Pancreas (tissue), 10 donors: Measurements from ENCODE around the gene BCL6. TPM values are rescaled to one million over a fixed set of nuclear protein-coding genes. Genes with fewer than 3 reads are reported as not detected.

Experiments used
- ATAC-seq, 4 donors: fragments of 200-7000 bp; cut with Tn5 transposase; one replicate each; pipeline versions ENCODE4 v1.8.0 to v1.9.1; 2020; ENCODE audit warnings: mild to moderate bottlenecking in 4 of 4, moderate library complexity in 4 of 4
- DNase-seq, 6 donors: peaks; one replicate each; pipeline ENCODE4 v3.0.0-alpha.2; 2020
- FAIRE-seq: peaks from 2 replicates; lab custom pipeline; 2012; peaks lifted over from hg19 to GRCh38; lab: Jason Lieb, UNC
- H3K27ac ChIP-seq, 4 donors: fragments of 200-600 bp; sonication (generic); 1 replicate in 3 of 4; 2 replicates in 1 of 4; pipeline versions ENCODE4 v1.5.0 to v1.8.0; 2020
- H3K27me3 ChIP-seq, 4 donors: fragments of 200-600 bp; one replicate each; pipeline ENCODE4 v1.8.0; 2021
- H3K36me3 ChIP-seq, 3 donors: fragments of 200-600 bp; sonication (generic) in 1 of 3; one replicate each; pipeline versions ENCODE4 v1.5.0 to v1.8.0; 2020 to 2021
- H3K4me1 ChIP-seq, 3 donors: fragments of 200-600 bp; one replicate each; pipeline ENCODE4 v1.8.0; 2021
- H3K4me3 ChIP-seq, 4 donors: fragments of 200-600 bp; sonication (generic) in 2 of 4; one replicate each; pipeline versions ENCODE4 v1.5.0 to v1.8.0; 2020 to 2021
- H3K9me3 ChIP-seq, 4 donors: fragments of 200-600 bp; one replicate each; pipeline ENCODE4 v1.8.0; 2021
- CTCF ChIP-seq, 4 donors: fragments of 200-600 bp; sonication (generic) in 3 of 4; IDR thresholded peaks; one replicate each; pipeline versions ENCODE4 v1.5.0 to v1.8.0; 2021; ENCODE audit warnings: antibody characterized with exemption in 4 of 4
- WGBS, 2 donors: extraction: QIAGEN DNeasy Blood & Tissue Kit; methylation state at CpG; one replicate each; pipeline ENCODE4 v1.1.7; 2013; 5-methylcytosine and 5-hydroxymethylcytosine counted together
- intact Hi-C, 3 donors: fragments of 100-400 bp; cut with DNase I; formaldehyde crosslinking; loops; one replicate each; pipeline versions ENCODE4 v1.11.1 to v1.14.2; 2022
- polyA plus RNA-seq, 2 donors: library from polyadenylated mRNA; stranded (reverse); fragments of 200-250 nt; gene quantifications; one replicate each; pipeline ENCODE4 v1.2.3, GENCODE V29; 2013
- total RNA-seq, 6 donors: library from RNA; stranded (reverse); fragmentation: NEBNext Ultra II Directional in 4 of 6; extraction: Animal tissue kit (Norgen Biotek cat#: 25700) in 4 of 6; gene quantifications; one replicate each; pipeline versions ENCODE4 v1.2.1 to v1.2.4, GENCODE V29; 2021 to 2023
- donor health status: healthy with polysubstance abuse.
- donor health status: DM: no; HTN: no; CAD: no; lungs with moderate emphysema.
- donor health status: DM: no; HTN: no; CAD: no.
- donor health status: control.
- donor health status: control.
- donor health status: Bipolar disorder and iron deficiency.
- donor health status: DM: yes; HTN: yes; CAD: no.
- donor health status: DM: no; HTN: no; CAD: no.
- donor health status: DM: no; HTN: no; CAD: no.
- donor health status: DM: yes; HTN: yes; CAD: no.

The BCL6 gene
- total and polyA plus RNA-seq, 8 donors = 19.0 to 48.1 (median 30.5) TPM

- H3K27ac ChIP-seq = no peak overlapping the region
- ATAC-seq (no peak), DNase-seq (no peak), FAIRE-seq (no peak)
- intact Hi-C loops = no loop called here
- H3K9me3 ChIP-seq = no peaks in the 10 kb centered on the region
- no peak overlapping the region for H3K4me3 ChIP-seq
- H3K27me3 ChIP-seq = no peaks in the 10 kb centered on the region
- H3K36me3 ChIP-seq = no peaks in the 10 kb centered on the region
- H3K4me1 ChIP-seq = no peaks in the 10 kb centered on the region
- TF ChIP-seq CTCF (IDR thresholded peaks at IDR 0.05) = no peak
Measured at GRCh38 chr3:187708696-187709095, 36.6 kb downstream of the BCL6 start.

GRCh38 chr3:187706971-187707370 is 38.3 kb downstream of the BCL6 start:
- Histone ChIP-seq H3K27ac (no peak overlapping the region), H3K27me3 (no peaks in the 10 kb centered on the region), H3K36me3 (no peaks in the 10 kb centered on the region), H3K4me1 (no peaks in the 10 kb centered on the region), H3K4me3 (no peak overlapping the region), H3K9me3 (no peaks in the 10 kb centered on the region)
- no peak for FAIRE-seq
- intact Hi-C loops = no loop called here
- WGBS, 2 donors = 83 to 85% methylated on average over 2 of the region's 2 CpGs
- no peak for TF ChIP-seq CTCF (IDR thresholded peaks at IDR 0.05)
- no peak for DNase-seq
- ATAC-seq = no peak

GRCh38 chr3:187705164-187705563 is 40.1 kb downstream of the BCL6 start:
- no peak for TF ChIP-seq CTCF (IDR thresholded peaks at IDR 0.05)
- Histone ChIP-seq H3K36me3 (no peaks in the 10 kb centered on the region), H3K9me3 (no peaks in the 10 kb centered on the region), H3K4me3 (no peak overlapping the region), H3K27me3 (no peaks in the 10 kb centered on the region), H3K4me1 (no peaks in the 10 kb centered on the region), H3K27ac (no peak overlapping the region)
- DNase-seq = no peak
- ATAC-seq = no peak
- intact Hi-C loops = no loop called here
- FAIRE-seq = no peak

GRCh38 chr3:187702507-187703033 is 42.7 kb downstream of the BCL6 start, which contains the start of gene RTP2:
RTP2 (minus strand) TSS chr3:187702557; CDS start chr3:187702128, 429 bp downstream.
- no peak for FAIRE-seq
- H3K4me3 ChIP-seq = no peak within 1 kb of the TSS
- 55 to 59% methylated on average over 4 of the region's 4 CpGs for WGBS, 2 donors
- no peak within 1 kb of the TSS for H3K27ac ChIP-seq
- H3K27me3 ChIP-seq = no peaks in the 10 kb centered on the region
- no peak for TF ChIP-seq CTCF (IDR thresholded peaks at IDR 0.05)
- H3K9me3 ChIP-seq = no peaks in the 10 kb centered on the region
- no peak for DNase-seq
- H3K36me3 ChIP-seq = no peaks in the 10 kb centered on the region
- H3K4me1 ChIP-seq = no peaks in the 10 kb centered on the region
- intact Hi-C loops = no loop called here
- no peak for ATAC-seq

GRCh38 chr3:187700249-187700648 is 45.0 kb downstream of the BCL6 start:
- H3K4me3 ChIP-seq = no peak overlapping the region
- no peaks in the 10 kb centered on the region for H3K36me3 ChIP-seq
- TF ChIP-seq CTCF (IDR thresholded peaks at IDR 0.05) = no peak
- intact Hi-C loops = no loop called here
- no peak overlapping the region for H3K27ac ChIP-seq
- no peaks in the 10 kb centered on the region for H3K9me3 ChIP-seq
- ATAC-seq (no peak), DNase-seq (no peak), FAIRE-seq (no peak)
- no peaks in the 10 kb centered on the region for H3K4me1 ChIP-seq
- no peaks in the 10 kb centered on the region for H3K27me3 ChIP-seq
- WGBS, 2 donors = 97 to 98% methylated on average over 2 of the region's 2 CpGs
